ENCODE data around the gene NECTIN3. TPM values are rescaled to one million over a fixed set of nuclear protein-coding genes. Genes with fewer than 3 reads are reported as not detected.

Gene NECTIN3
- total and polyA plus RNA-seq, 8 donors = 1.3 to 10.3 (median 6.6) TPM

DNA sequence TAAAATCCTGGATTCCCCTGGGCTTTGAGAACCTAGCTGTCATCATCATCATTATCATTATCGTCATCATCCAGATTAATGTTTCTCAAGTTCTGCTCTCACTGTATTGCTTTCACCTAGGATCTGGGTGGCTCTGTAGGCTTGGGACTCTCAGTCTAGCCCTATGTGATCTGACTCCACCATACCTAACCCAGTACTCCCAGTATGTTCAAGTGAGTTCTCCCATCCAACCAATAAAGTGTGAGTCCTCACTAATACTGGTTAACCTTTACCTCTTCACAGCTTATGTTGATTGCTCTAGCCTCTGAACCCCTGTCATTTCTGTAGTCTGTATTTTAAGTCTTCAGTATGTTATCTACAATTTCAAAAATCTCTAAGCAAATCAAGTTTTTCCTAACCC is 102.3 kb downstream of the NECTIN3 start:
- TF ChIP-seq, protein P1, sequence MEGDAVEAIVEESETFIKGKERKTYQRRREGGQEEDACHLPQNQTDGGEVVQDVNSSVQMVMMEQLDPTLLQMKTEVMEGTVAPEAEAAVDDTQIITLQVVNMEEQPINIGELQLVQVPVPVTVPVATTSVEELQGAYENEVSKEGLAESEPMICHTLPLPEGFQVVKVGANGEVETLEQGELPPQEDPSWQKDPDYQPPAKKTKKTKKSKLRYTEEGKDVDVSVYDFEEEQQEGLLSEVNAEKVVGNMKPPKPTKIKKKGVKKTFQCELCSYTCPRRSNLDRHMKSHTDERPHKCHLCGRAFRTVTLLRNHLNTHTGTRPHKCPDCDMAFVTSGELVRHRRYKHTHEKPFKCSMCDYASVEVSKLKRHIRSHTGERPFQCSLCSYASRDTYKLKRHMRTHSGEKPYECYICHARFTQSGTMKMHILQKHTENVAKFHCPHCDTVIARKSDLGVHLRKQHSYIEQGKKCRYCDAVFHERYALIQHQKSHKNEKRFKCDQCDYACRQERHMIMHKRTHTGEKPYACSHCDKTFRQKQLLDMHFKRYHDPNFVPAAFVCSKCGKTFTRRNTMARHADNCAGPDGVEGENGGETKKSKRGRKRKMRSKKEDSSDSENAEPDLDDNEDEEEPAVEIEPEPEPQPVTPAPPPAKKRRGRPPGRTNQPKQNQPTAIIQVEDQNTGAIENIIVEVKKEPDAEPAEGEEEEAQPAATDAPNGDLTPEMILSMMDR (IDR thresholded peaks at IDR 0.05) = no peak
- Histone ChIP-seq H3K9me3 (no peaks in the 10 kb centered on the region), H3K36me3 (no peaks in the 10 kb centered on the region), H3K27ac (no peak overlapping the region), H3K4me1 (no peaks in the 10 kb centered on the region), H3K27me3 (no peaks in the 10 kb centered on the region), H3K4me3 (no peak overlapping the region)
- DNase-seq (no peak), ATAC-seq (no peak), FAIRE-seq (no peak)
- intact Hi-C loops (cut with DNase I) = no loop called here
- 81 to 89% methylated on average over 1 of the region's 1 CpG for WGBS, 2 donors

DNA sequence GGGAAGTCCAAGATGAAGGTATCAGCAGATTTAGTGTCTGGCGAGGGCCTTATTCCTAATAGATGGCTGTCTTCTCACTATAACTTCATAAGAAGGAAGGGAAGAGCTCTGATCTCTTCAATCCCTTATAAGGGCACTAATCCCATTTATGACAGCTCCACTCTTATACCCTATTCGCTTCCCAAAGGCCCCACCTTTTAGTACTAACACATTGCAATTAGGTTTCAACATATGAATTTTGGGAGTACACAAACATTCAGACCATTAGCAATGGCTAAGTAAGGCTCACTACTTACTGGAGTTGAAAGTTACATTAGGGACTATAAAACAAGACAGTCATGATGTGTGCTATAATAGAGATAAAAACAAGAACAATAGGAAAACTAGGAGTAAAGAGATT is 118.9 kb downstream of the NECTIN3 start:
- no peak for FAIRE-seq
- TF ChIP-seq, protein P1 (IDR thresholded peaks at IDR 0.05) = no peak
- Histone ChIP-seq H3K27ac (no peak overlapping the region), H3K27me3 (no peaks in the 10 kb centered on the region), H3K4me1 (no peaks in the 10 kb centered on the region), H3K9me3 (no peaks in the 10 kb centered on the region), H3K36me3 (peaks cover 0 to 4% (median 0%) of the 10 kb centered on the region in 3 donors), H3K4me3 (no peak overlapping the region)
- 98 to 99% methylated on average over 2 of the region's 2 CpGs for WGBS, 2 donors
- no peak for ATAC-seq
- DNase-seq = no peak
- intact Hi-C loops (cut with DNase I) = no loop called here

DNA sequence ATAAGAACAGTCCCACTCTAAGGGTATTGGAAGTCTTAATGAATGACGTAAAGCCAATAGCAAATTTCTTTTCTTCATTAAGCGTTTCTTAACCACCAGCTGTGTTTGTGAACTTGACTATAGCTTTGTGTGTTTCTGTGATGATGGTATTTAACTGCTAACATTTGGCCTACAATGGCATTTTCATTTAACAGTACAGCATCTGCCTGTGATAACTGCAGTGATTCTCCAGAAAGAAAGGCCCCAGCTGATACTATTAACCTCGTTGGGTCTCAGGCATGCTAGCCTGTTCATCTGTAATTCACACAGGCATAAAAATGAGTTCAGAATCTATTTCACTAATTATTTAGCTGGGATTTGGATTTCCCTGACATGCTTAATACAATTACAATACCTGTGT is 121.9 kb downstream of the NECTIN3 start:
- Histone ChIP-seq H3K9me3 (no peaks in the 10 kb centered on the region), H3K4me3 (no peak overlapping the region), H3K36me3 (peaks cover 0 to 4% (median 0%) of the 10 kb centered on the region in 3 donors), H3K27ac (no peak overlapping the region), H3K4me1 (no peaks in the 10 kb centered on the region), H3K27me3 (no peaks in the 10 kb centered on the region)
- ATAC-seq = no peak
- DNase-seq = no peak
- FAIRE-seq = no peak
- intact Hi-C loops (cut with DNase I) = no loop called here
- TF ChIP-seq, protein P1 (IDR thresholded peaks at IDR 0.05) = no peak
- WGBS, 2 donors = 87 to 90% methylated on average over 3 of the region's 3 CpGs

DNA sequence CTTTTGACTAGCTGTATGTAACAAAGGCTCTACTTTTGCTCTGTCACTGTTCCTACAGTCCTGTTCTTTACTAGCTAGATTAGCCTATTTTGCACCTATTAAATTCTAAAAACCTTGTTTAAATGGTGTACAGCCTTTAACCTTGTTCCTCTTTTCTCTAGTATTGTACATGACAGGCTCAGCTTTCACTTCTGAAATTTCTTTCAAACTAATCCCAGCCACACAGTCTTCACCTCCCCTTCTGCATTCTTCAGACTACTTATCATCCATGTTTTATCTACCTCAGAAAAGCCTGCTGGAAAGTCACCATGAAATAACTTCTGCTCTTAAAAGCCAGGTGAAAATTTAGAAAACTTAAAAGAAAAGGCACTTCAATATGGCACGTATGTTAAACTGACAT is 122.4 kb downstream of the NECTIN3 start:
- Histone ChIP-seq H3K4me3 (no peak overlapping the region), H3K27me3 (no peaks in the 10 kb centered on the region), H3K36me3 (peaks cover 0 to 4% (median 0%) of the 10 kb centered on the region in 3 donors), H3K27ac (no peak overlapping the region), H3K9me3 (no peaks in the 10 kb centered on the region), H3K4me1 (no peaks in the 10 kb centered on the region)
- ATAC-seq = no peak
- 99 to 100% methylated on average over 1 of the region's 1 CpG for WGBS, 2 donors
- FAIRE-seq = no peak
- TF ChIP-seq, protein P1 (IDR thresholded peaks at IDR 0.05) = no peak
- intact Hi-C loops (cut with DNase I) = no loop called here
- DNase-seq = no peak

DNA sequence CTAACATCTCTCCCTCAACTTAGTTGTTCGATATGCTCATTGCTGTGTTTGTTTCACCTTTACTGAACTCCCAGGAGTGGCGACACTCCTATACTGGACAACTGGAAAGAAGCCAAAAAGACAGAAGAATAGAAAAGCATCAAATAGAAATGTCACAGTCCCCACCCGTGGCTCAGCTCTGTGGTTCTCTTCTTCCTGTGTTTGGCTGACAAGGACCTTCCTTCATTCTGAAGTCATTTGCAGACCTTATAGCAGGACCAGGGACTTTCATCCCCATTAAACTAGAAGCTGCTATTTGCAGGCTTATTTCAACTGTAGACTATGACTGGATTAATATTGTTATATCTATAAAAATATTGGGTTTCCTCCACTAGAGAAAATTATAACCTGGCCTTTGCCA is 125.9 kb downstream of the NECTIN3 start:
- Histone ChIP-seq H3K27ac (no peak overlapping the region), H3K4me1 (no peaks in the 10 kb centered on the region), H3K9me3 (no peaks in the 10 kb centered on the region), H3K4me3 (no peak overlapping the region), H3K27me3 (no peaks in the 10 kb centered on the region), H3K36me3 (peaks cover 0 to 4% (median 0%) of the 10 kb centered on the region in 3 donors)
- TF ChIP-seq, protein P1 (IDR thresholded peaks at IDR 0.05) = no peak
- FAIRE-seq (no peak), DNase-seq (no peak), ATAC-seq (no peak)
- 83% methylated on average over 3 of the region's 3 CpGs for WGBS, 2 donors
- intact Hi-C loops (cut with DNase I) = no loop called here
